ENCODE results near the gene MAP1B.

DNA sequence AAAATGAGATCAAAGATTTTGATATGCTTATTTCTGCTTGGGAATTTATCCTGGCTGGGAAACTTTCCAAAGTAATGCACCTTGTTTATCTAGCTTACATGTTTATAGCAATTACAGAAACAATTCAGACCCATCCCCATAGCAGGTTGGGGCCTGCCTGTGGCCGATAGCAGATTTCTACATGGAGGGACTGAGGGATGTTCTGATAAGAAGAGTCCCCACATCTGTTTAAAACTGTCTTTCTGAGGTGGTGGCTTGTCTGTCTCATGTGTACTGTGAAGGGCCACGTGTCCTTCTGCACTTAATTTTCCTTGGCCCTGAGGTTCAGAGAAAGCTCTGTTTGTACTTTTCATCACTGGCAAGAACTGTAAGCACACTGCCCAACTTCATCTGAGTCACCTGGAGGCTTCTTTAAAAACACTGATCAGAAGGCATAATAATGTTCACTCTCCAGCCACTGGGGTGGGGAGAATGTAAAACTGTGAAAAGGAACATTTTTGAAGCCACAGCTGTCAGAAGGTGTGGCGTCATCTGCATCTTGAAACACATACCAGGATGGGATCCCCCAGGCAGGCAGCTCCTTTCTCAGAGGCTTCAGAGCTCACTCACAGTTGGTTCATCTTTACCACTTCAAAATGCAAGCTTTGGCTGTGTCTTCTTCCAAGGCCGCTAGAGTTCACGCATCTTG, 80.3 kb downstream of the MAP1B start:
- TF ChIP-seq RFX5 (IDR thresholded peaks at IDR 0.05; ENCODE audit: low read depth, low read length) (no peak), ZNF217 (IDR thresholded peaks at IDR 0.05) (no peak), ZBED1 (IDR thresholded peaks at IDR 0.05; ENCODE audit: borderline replicate concordance) (no peak), POLR2A (IDR thresholded peaks at IDR 0.05; ENCODE audit: low read depth, low read length) (no peak), POLR2AphosphoS5 (IDR thresholded peaks at IDR 0.05; ENCODE audit: low read length) (no peak), EGR1 (IDR thresholded peaks at IDR 0.05; ENCODE audit: borderline replicate concordance in 1 of 2, low read depth in 2 of 2, low read length in 2 of 2) (no peak)
- TF ChIP-seq, protein P1, sequence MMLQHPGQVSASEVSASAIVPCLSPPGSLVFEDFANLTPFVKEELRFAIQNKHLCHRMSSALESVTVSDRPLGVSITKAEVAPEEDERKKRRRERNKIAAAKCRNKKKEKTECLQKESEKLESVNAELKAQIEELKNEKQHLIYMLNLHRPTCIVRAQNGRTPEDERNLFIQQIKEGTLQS (IDR thresholded peaks at IDR 0.05; ENCODE audit: borderline replicate concordance, extremely low read depth, low read depth, low read length) = no peak
- TF ChIP-seq, protein P2, sequence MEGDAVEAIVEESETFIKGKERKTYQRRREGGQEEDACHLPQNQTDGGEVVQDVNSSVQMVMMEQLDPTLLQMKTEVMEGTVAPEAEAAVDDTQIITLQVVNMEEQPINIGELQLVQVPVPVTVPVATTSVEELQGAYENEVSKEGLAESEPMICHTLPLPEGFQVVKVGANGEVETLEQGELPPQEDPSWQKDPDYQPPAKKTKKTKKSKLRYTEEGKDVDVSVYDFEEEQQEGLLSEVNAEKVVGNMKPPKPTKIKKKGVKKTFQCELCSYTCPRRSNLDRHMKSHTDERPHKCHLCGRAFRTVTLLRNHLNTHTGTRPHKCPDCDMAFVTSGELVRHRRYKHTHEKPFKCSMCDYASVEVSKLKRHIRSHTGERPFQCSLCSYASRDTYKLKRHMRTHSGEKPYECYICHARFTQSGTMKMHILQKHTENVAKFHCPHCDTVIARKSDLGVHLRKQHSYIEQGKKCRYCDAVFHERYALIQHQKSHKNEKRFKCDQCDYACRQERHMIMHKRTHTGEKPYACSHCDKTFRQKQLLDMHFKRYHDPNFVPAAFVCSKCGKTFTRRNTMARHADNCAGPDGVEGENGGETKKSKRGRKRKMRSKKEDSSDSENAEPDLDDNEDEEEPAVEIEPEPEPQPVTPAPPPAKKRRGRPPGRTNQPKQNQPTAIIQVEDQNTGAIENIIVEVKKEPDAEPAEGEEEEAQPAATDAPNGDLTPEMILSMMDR (IDR thresholded peaks at IDR 0.05 in 2 of 3, conservative IDR thresholded peaks at IDR 0.05 in 1 of 3; ENCODE audit: control insufficient read depth in 2 of 3, extremely low read depth in 1 of 3, insufficient read depth in 1 of 3, low read depth in 3 of 3, low read length in 3 of 3) = no peak

Data from GM12878 (cell line).